Measurements from ENCODE around the gene INPP5F. TPM values are rescaled to one million over a fixed set of nuclear protein-coding genes. Genes with fewer than 3 reads are reported as not detected.

Gene INPP5F
- total and polyA plus RNA-seq, 8 donors = 4.6 to 25.7 (median 16.4) TPM

- H3K27ac ChIP-seq = no peak overlapping the region
- no peak for DNase-seq
- intact Hi-C loops (cut with DNase I; ENCODE audit: low total_unique reads) = no loop called here
- no peaks in the 10 kb centered on the region for H3K36me3 ChIP-seq
- H3K27me3 ChIP-seq = no peaks in the 10 kb centered on the region
- H3K9me3 ChIP-seq = no peaks in the 10 kb centered on the region
- no peaks in the 10 kb centered on the region for H3K4me1 ChIP-seq
- H3K4me3 ChIP-seq = no peak overlapping the region
- TF ChIP-seq, protein P1, sequence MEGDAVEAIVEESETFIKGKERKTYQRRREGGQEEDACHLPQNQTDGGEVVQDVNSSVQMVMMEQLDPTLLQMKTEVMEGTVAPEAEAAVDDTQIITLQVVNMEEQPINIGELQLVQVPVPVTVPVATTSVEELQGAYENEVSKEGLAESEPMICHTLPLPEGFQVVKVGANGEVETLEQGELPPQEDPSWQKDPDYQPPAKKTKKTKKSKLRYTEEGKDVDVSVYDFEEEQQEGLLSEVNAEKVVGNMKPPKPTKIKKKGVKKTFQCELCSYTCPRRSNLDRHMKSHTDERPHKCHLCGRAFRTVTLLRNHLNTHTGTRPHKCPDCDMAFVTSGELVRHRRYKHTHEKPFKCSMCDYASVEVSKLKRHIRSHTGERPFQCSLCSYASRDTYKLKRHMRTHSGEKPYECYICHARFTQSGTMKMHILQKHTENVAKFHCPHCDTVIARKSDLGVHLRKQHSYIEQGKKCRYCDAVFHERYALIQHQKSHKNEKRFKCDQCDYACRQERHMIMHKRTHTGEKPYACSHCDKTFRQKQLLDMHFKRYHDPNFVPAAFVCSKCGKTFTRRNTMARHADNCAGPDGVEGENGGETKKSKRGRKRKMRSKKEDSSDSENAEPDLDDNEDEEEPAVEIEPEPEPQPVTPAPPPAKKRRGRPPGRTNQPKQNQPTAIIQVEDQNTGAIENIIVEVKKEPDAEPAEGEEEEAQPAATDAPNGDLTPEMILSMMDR (IDR thresholded peaks at IDR 0.05) = no peak
- TF ChIP-seq POLR2AphosphoS5 (IDR thresholded peaks at IDR 0.05) = no peak
- TF ChIP-seq EP300 (IDR thresholded peaks at IDR 0.05) = no peak
- TF ChIP-seq POLR2A (IDR thresholded peaks at IDR 0.05) = no peak
- WGBS, 5 donors = 94 to 98% (median 97%) methylated on average over 3 of the region's 3 CpGs
Observed at GRCh38 chr10:119777686-119778085, 51.8 kb downstream of the INPP5F start.

- H3K9me3 ChIP-seq = no peaks in the 10 kb centered on the region
- H3K27ac ChIP-seq = no peak overlapping the region
- 84 to 91% (median 88%) methylated on average over 7 of the region's 7 CpGs for WGBS, 5 donors
- intact Hi-C loops (cut with DNase I; ENCODE audit: low total_unique reads) = no loop called here
- DNase-seq = no peak
- H3K36me3 ChIP-seq = no peaks in the 10 kb centered on the region
- no peak overlapping the region for H3K4me3 ChIP-seq
- no peaks in the 10 kb centered on the region for H3K4me1 ChIP-seq
- H3K27me3 ChIP-seq = no peaks in the 10 kb centered on the region
- TF ChIP-seq POLR2AphosphoS5 (IDR thresholded peaks at IDR 0.05) (no peak), POLR2A (IDR thresholded peaks at IDR 0.05) (no peak), EP300 (IDR thresholded peaks at IDR 0.05) (no peak)
- TF ChIP-seq, protein P1 (IDR thresholded peaks at IDR 0.05) = no peak
Observed at GRCh38 chr10:119778776-119779445, 53.1 kb downstream of the INPP5F start.

GRCh38 chr10:119780879-119781480 lies 55.1 kb downstream of the INPP5F start:
- no peak for DNase-seq
- Histone ChIP-seq H3K9me3 (no peaks in the 10 kb centered on the region), H3K27ac (no peak overlapping the region), H3K36me3 (no peaks in the 10 kb centered on the region), H3K27me3 (no peaks in the 10 kb centered on the region), H3K4me1 (peaks cover 12 to 16% (median 14%) of the 10 kb centered on the region in 4 donors), H3K4me3 (no peak overlapping the region)
- intact Hi-C loops (cut with DNase I; ENCODE audit: low total_unique reads) = no loop called here
- WGBS, 5 donors = 94 to 98% (median 96%) methylated on average over 5 of the region's 5 CpGs
- no peak for TF ChIP-seq EP300 (IDR thresholded peaks at IDR 0.05)
- TF ChIP-seq, protein P1 (IDR thresholded peaks at IDR 0.05) = no peak
- no peak for TF ChIP-seq POLR2AphosphoS5 (IDR thresholded peaks at IDR 0.05)
- TF ChIP-seq POLR2A (IDR thresholded peaks at IDR 0.05) = no peak

DNA sequence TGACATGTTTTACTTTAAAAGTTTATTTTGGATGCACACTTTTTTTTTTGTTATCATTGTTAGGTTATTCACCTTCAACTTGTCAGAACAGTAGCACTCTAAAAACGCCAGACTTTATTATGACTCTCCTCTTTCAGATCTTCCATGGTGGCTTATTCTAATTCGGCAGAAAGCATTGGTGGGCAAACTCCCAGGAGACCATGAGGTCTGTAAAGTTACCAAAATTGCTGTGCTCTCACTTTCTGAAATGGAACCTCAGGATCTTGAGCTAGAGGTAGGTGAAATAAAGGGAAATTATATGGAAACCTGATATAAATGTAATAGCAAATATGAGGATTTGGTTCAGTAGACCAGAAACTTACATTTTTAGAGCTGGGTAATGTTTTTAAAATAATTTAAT lies 55.6 kb downstream of the INPP5F start:
- Histone ChIP-seq H3K4me3 (no peak overlapping the region), H3K4me1 (peaks cover 13 to 21% (median 19%) of the 10 kb centered on the region in 4 donors), H3K27ac (no peak overlapping the region), H3K9me3 (no peaks in the 10 kb centered on the region), H3K27me3 (no peaks in the 10 kb centered on the region), H3K36me3 (no peaks in the 10 kb centered on the region)
- no peak for DNase-seq
- 83 to 92% (median 88%) methylated on average over 2 of the region's 2 CpGs for WGBS, 5 donors
- intact Hi-C loops (cut with DNase I; ENCODE audit: low total_unique reads) = no loop called here
- no peak for TF ChIP-seq POLR2A (IDR thresholded peaks at IDR 0.05)

Measured in stomach (tissue), 9 donors.